T-helper 22 cell (primary cell): ENCODE results near the gene HECTD1.
"Not testable (repeated sequence)": the region's sequence is repeated elsewhere in the genome, so short reads cannot be mapped to it uniquely, and the experiment has no call there.

Experiments used
- DNase-seq: peaks from one replicate; pipeline ENCODE4 v3.0.0-alpha.2; 2020; ENCODE audit warnings: low read depth

Gene HECTD1

DNA sequence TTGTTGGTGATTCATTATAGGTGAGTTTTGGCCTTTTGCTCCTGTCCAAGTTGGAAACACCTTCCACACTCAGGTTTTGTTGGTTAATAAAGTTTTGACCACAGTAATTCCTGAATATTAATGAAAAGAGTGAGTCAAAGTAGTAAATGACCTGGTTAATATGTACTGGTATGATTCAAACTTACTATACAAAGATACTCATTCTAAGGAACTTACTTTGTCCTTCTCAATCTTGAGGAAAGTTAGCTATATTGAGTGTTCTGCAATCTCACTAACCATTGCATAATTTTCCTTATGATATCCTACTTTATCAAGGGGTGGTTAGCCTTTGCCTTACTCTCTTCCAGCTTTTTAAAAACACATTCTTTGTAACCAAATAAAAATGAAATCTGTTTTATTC, 20.9 kb upstream of the HECTD1 start:
- DNase-seq: no peak

DNA sequence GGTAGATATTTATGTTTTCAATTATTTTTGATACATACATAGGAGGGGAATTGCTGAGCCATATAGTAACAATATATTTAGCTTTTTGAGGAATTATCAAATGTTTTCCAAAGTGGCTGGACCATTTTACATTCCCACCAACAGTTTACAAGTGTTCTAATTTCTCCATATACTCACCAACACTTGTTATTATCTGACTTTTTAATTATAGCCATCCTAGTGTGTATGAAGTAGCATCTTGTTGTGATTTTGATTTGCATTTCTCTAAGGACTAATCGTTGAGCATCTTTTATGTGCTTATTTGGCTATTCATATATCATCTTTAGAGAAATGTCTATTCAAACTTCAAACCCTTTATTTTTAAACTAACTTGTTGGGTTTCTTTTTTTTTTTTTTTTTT, 17.2 kb upstream of the HECTD1 start:
- no peak for DNase-seq

DNA sequence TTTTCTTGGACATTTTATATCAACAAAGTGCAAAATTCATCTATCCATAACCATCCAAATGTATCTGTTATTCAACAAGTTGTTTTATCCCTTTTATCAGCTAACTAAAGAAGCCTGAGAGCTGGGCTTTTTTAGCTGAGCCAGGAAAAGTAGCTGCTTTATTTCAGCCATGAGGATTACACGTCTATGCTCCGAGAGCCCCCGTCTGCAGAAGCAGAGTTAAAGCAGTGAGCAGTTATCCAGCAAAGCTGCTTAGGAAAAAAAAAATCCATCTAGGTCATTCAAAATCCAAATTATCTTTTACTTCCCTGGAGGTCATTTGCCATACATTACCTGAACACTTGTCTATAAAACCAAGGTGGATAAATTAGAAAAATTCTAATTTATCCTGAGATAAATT, 15.7 kb upstream of the HECTD1 start:
- DNase-seq: no peak

DNA sequence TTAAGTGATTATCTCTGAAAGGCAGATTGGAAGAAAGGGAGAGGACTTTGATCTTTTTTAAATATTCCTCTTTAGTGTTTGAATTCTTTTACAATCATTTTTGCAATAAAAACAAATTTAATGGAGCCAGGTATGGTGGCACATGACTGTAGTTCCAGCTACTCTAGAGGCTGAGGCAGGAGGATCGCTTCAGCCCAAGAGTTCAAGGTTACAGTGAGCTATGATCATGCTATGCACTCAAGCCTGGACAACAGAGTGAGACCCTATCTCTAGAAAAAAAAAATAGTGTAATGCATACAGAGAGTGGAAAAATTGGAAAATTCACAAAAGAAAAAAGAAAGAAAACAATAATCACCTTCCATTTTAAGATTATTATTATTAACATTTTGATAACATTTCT, 15.2 kb upstream of the HECTD1 start:
- DNase-seq: no peak

DNA sequence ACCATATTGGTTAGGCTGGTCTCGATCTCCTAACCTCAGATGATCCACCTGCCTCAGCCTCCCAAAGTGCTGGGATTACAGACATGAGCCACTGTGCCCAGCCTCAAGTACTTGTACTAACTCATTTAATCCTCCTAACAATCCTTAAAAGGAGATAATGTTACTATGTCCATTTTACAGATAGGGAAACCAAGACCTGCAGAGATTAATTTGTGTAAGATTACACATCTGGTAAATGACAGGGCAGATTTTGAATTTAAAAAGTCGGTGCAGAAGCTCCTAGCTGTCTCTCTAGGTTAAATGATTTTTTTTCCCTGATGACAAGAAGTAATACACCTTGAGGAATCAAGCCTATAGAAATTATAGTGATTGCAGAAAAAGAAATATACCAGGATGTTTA, 13.7 kb upstream of the HECTD1 start:
- DNase-seq: no peak

DNA sequence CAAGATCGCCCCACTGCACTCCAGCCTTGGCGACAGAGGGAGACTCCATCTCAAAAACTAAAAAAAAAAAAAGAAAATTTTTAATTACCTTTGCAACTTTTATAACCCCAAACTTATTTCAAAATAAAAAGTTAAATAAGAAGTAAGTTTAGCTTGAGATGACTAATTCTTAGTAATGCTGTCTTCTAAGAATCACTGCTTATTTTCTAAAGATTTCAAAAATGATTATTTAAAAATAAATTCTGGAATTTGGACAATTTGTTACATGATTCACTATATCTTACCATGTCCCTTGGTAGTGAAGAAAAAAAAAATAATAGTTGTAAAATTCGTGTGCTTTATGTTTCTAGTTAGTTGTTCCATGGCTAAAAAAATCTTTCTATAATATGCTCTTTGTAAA, 11.6 kb upstream of the HECTD1 start:
- no peak for DNase-seq

DNA sequence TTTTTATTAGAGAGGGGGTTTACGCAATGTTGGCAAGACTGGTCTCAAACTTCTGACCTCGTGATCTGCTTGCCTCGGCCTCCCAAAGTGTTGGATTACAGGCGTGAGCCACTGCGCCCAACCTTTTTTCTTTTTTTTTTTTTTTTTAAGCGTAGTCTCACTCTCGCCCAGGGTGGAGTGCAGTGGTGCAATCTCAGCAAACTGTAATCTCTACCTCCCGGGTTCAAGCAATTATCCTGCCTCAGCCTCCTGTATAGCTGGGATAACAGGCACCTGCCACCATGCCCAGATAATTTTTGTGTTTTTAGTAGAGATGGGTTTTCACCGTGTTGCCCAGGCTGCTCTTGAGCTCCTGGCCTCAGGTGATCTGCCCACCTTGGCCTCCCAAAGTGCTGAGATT, 8.8 kb upstream of the HECTD1 start:
- DNase-seq: no peak

DNA sequence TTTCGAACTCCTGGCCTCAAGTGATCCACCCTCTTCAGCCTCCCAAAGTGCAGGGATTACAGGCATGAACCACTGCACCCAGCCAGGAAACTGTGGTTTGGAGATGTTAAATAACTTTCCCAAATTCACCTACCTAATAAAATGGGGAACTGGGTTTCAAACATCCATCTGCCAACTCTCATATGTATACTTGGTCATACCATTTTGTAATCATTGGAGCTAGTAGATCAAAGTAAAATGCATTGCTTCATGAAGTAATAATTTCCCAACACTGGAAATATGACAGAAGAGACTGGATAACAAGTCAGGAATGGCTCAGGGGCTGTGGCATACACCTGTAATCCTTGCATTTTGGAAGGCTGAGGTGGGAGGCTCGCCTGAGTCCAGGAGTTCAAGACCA, 5.3 kb upstream of the HECTD1 start:
- DNase-seq: no peak

DNA sequence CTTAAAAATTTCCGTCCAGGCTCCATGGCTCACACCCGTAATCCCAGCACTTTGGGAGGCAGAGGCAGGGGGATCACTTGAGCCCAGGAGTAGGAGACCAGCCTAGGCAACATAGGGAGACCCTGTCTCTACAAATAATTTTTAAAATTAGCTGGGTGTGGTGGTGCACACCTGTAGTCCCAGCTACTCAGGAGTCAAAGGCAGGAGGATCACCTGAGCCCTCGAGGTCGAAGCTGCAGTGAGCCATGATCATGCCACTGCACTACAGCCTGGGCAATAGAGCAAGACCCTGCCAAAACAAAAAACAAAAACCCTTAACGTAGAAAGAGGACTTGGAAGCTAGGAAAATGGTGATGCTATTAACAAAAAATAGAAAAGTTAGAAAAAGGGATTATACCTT, 2.0 kb upstream of the HECTD1 start:
- DNase-seq: no peak

DNA sequence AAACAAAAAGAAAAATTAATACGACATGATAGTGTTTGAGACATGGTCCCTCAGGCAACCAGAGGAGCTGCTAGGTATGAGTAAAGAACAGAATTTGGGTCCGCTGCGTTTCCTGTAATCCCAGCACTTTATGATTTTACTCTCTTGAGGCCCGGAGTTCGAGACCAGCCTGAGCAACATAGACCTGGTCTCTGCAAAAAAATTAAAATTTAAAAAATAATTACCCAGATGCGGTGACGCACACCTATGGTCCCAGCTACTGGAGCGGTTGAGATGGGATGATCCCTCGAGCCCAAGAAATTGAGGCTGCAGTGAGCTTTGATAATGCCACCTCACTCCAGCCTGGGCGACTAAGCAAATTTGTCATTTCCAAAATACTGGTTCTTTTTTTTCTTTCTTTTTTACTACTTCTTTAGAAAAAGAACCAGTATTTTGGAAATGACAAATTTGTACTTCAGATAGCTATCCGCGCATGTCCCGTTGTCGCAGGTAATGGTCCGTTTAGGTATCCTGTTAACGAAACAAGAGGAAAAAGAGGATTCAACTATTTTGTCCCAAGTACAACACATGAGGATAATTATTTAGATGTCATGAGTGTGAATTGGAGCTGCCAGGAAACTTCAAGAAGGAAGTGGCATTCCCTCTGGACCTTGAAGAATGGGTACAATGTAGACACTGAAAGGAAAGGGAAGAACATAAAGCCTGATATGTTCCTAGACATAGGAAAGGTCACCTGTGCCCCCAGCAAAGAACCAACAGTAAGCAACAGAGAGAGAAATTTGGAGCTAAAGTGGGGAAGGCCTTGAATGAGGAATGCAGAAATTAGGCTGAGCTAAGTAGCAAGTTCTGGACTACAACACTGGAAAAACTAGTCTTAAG, 1.2 kb upstream of the HECTD1 start:
- DNase-seq: no peak

DNA sequence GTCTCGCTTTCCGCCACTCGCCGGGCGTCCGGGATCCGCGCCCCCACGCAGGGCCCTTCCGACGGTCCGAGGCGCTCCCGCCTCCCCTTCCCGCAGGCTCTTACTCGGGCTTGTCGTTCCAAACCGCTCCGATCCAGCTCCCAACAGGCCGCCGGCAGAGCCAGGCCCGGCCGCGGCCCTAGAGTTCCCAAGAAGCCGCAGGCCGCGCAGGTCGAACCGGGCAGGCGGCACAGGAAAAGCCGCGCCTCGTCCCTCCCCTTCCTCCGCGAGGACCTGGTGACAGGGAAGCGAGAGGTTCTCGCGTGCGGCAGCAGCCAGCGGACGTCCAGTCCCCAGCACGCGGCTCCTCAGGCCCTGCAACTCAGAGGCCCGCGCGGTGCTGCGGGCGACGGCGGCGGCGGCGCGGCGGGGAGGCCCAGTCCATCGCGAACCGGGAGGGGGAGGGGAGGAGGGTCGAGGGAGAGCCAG, 272 bp downstream of the HECTD1 start:
- DNase-seq: no peak

DNA sequence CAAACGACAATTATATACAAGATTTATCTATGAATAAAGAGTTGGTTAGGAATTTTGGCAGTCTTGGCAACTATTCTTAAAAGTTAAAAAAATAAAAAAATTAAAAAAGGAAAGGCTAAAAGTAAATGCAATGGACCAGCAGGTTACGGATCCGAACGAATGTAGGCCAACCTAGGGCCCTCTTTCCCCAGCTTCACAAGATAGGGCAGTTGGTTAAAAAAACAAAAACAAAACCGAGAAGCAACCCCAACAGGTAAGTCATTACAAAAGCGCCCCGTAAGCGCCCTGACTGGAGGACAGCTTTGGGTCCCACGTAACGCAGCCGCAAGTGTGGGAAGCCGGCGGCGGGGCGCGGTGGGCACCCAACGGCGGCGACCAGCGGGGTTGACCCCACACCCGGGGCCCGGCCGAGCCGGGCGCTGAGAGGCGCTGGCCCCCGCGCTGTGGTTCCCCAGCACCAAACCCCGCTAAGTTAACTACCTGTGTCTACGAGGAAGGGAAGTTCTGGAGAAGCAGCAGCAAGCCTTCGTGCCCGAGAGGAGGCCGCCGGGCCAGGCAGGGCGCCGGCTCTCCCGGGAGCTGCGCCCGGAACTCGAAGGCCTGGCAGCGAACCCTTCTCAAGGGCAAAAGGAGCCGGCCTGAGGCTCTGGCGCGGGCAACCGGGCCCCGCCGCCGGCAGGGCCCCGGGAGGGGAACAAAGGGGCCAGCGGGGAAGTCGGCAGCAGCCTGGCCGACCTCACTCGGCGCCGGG, 882 bp downstream of the HECTD1 start:
- peak; percentile 27 for DNase-seq

DNA sequence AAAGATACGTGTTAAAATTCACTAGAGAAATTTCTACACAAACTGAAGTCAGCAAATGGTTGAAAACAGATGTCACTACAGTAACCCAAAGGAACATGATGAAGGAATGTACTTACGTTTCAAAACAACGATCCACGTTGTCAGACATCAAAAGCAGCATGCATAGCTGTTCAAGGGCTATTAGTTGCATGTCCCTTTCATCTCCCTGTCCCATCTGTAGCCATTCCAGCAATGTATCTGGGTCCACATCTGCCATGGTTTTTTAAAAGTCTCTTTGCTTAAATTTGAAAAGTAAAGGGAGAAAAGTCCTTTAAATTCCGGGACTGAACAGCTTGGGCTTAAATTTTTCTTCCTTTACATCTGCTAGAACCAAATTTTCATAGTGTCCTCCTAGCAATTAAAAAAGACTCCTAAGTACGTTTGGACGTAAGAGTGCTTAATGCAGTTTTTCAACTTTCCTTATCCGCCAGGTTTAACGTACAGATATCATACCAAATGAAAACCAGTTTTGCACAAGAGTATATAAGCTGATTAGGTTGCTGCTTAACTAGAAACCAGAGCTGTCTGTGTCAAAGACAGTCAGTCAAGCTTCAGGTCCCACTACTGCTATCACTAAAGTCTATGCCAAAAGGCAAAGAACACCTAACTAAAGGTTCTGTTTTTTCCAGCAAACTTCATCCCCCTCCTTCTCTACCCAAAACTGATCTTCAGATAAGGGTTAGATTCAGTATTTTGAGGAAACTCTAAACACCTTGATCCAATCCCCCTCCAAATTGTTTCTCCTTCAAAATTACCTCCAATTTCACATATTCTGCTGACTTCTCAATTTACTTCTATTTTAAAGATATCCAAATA, 1.7 kb downstream of the HECTD1 start:
- no peak for DNase-seq

DNA sequence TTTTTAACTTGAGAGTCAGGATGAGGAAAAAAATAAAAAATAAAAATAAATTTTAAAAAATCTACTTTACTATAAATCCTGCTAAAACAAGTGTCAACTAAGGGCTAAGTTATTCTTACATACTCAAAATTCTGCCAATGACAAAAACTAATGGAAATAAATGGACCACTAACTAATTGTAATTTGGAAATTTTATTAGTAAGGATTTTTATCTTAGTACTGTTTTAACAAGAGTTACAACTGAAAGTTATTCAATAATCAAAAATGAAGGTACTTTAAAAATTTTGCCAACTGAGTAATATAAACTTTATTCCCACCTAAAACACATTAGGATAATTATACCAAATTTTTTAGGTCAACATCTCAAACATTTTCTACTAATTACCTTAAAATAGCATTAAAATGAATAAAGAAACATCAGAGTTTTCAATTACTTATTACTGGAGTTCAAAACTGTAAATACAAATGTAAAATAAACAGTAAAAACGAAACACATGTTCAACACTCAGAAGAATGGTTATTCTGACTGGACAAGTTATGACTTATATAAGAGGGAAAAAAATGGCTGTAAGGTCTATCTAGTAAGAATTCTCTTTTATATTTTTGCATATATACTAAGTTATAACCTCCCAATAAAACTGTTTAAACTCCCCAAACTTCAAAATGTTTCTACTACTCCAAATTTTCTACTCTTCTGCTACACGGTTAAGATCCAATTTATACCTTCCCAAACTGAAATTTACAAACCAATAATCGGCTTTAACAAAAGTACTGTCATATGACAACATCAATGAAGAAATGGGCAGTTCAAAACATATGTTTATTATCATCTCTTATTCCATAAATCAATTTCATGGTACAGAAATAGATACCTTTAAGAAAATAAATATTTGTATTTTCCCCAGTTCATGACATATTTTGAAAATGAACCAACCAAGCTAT, 2.7 kb downstream of the HECTD1 start:
- no peak for DNase-seq

DNA sequence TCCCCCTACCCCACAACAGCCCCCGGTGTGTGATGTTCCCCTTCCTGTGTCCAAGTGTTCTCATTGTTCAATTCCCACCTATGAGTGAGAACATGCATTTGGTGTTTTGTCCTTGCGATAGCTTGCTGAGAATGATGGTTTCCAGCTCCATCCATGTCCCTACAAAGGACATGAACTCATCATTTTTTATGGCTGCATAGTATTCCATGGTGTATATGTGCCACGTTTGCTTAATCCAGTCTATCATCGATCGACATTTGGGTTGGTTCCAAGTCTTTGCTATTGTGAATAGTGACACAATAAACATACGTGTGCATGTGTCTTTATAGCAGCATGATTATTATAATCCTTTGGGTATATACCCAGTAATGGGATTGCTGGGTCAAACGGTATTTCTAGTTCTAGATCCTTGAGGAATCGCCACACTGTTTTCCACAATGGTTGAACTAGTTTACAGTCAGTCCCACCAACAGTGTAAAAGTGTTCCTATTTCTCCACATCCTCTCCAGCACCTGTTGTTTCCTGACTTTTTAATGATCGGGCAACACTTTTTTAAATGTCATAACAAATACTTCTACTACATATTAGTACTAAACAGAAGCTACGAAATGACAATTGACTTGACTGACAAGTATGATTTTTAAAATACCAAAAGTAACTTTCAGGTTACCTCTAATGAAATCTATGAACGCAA, 3.5 kb downstream of the HECTD1 start:
- not testable (repeated sequence) for DNase-seq

DNA sequence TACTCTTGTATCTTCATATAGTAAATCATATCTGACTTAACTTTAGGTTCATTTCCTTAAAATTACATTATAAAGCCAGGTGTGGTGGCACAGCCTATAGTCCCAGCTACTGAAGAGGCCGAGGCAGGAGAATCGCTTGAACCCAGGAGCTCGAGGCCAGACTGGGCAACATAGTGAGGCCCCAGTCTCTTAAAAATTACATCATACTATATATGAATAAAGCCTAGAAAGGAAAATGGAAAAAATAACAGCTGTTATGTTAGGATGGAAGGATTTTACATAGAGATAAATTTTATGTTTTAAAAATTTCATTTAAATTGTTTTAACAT, 4.2 kb downstream of the HECTD1 start:
- DNase-seq: no peak

DNA sequence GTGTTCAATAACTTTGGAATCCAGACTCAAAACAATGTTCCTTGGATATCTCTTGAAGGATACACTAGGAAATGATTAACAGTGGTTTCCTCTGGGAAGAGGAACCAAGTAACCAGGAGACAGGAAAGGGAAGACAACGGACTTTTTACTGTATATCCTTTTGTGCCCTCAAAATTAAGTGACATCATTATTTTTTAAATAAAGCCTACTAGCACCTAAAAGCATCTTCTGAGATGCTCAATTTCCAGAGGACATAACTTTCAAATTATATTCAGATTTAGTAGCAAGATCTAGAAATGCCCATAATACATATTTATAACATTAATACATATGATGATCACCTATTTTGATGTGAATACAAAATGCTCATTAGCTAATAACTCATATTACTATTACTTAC, 6.5 kb downstream of the HECTD1 start:
- no peak for DNase-seq

DNA sequence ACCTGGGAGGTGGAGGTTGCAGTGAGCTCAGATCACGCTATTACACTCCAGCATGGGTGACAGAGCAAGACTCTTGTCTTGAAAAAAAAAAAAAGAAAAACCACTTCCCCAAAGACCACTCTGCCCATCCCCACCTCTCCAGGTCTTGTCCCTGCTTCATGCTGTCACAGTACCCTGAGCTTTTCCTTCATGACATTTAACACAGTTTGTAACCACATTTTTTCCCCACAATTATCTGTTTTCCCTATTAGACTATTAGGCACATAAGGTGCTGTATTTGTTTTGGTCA, 6.9 kb downstream of the HECTD1 start:
- no peak for DNase-seq

DNA sequence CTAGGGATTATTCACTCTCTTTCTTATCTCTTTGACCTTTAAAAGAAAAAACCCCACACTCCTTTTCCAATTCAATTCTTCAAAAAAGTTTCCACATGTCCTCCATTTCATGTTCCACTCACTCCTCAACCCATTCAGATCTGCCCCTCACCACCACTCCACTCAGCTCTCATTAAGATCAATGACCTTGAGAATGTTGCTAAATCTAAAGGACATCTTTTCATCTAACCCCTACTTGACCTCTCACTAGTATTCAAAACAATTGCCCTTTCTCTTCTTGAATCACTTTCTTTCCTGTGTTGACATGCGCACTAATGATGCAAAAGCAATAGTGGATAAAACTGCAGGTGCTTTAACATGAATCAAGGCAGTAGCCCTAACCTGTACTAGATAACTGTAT, 9.9 kb downstream of the HECTD1 start:
- DNase-seq: no peak

DNA sequence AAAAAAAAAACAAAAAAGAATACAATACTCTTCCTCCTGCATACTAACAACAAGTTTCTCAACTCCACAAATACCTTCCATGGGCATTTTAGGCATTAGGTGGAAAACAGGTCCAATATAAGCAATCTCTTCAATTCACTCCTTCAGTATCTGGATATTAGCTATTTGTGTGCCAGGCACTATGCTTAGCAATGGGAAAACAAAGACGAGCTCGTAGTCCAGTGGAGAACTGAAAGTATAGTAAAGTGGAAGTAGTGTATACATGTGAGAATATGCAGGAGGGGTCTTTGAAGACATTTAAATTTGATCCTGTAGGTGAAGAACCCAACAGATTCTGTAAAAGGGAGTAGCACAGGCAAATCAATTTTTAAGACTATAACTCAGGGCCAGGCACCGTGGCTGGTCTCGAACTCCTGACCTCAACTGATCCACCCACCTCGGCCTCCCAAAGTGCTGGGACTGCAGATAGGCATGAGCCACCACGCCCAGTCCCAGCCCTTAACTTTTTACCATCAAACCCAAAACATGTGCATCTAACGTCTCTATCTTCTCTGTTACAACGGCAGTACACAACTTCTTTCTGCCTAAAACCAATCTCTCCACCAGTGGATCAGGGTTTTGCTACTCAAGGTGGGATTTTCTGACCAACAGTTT, 10.6 kb downstream of the HECTD1 start:
- no peak for DNase-seq

DNA sequence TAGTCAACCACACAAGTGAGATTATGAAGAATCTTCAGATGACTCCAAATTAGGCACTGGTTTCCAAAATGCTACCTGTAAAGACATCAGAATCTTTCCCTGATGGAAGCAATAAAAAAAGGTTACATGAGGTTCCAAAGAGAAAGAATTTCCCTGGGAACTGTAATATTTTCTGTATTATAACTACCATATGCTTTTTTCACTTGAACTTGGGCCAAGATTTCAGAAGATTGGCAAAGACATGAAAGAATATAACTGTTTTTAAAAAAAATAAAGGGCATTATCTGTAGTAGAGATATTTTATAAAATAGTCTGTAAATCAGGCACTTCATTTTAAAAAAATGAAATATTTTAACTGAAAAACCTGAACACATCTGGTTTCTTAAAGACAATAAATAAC, 12.9 kb downstream of the HECTD1 start:
- no peak for DNase-seq
